SK-N-MC (cell line): ENCODE results near the gene TK2.

Experiments
- EZH2 ChIP-seq: fragments of 200-600 bp; sonication (generic); IDR thresholded peaks from one replicate; pipeline ENCODE4 v1.6.1; 2017; ENCODE audit warnings: antibody characterized with exemption
- FOXP2 ChIP-seq: optimal IDR thresholded peaks from 2 replicates; pipeline ENCODE3; 2011; ENCODE audit warnings: mild to moderate bottlenecking, moderate library complexity; ENCODE audit not compliant: insufficient read depth; ENCODE audit errors: extremely low read length, control extremely low read depth
- POLR2AphosphoS5 ChIP-seq: IDR thresholded peaks from 2 replicates; pipeline ENCODE4 v1.6.1; 2012; ENCODE audit warnings: mild to moderate bottlenecking, low read depth, low read length, borderline replicate concordance

- TF ChIP-seq EZH2 = no peak
- no peak for TF ChIP-seq POLR2AphosphoS5
- no peak for TF ChIP-seq FOXP2
These were observed 89.2 kb downstream of the TK2 start for GRCh38 chr16:66460703-66461102.
